ENCODE results near the gene BRD1. TPM values are rescaled to one million over a fixed set of nuclear protein-coding genes. Genes with fewer than 3 reads are reported as not detected.

BRD1 gene
- total RNA-seq, 1 donor from 2014 or later = 32.4 TPM

- Mint-ChIP-seq H3K36me3 (ENCODE audit: low read depth, unreplicated experiment) (no peaks in the 10 kb centered on the region), H3K4me3 (ENCODE audit: unreplicated experiment) (no peak overlapping the region), H3K27ac (ENCODE audit: unreplicated experiment) (no peak overlapping the region), H3K4me1 (ENCODE audit: low read depth, unreplicated experiment) (no peaks in the 10 kb centered on the region), H3K27me3 (ENCODE audit: low read depth, unreplicated experiment) (peaks cover 13% of the 10 kb centered on the region), H3K9me3 (ENCODE audit: unreplicated experiment) (peaks cover 5% of the 10 kb centered on the region)
- H3K4me3 ChIP-seq (ENCODE audit: insufficient read depth, low read depth, low read length) = no peak overlapping the region
- peaks cover 3% of the 10 kb centered on the region for H3K27me3 ChIP-seq (ENCODE audit: insufficient read depth, low read length)
- H3K27ac ChIP-seq (ENCODE audit: low read depth, low read length) = no peak overlapping the region
- no peaks in the 10 kb centered on the region for H3K4me1 ChIP-seq (ENCODE audit: insufficient read depth, low read length)
- no peaks in the 10 kb centered on the region for H3K36me3 ChIP-seq (ENCODE audit: insufficient read depth, low read length)
- TF ChIP-seq CTCF (IDR thresholded peaks at IDR 0.05; ENCODE audit: insufficient read depth, low read depth, low read length) (no peak), EZH2 (IDR thresholded peaks at IDR 0.05; ENCODE audit: insufficient read depth, low read length) (no peak)
- H3K79me2 ChIP-seq (ENCODE audit: insufficient read depth, low read length) = no peaks in the 10 kb centered on the region
- H3K4me2 ChIP-seq (ENCODE audit: low read length) = no peak overlapping the region
- H3K9ac ChIP-seq (ENCODE audit: low read length) = no peak overlapping the region
- H2AFZ ChIP-seq (ENCODE audit: low read depth, low read length) = no peak overlapping the region
- FAIRE-seq (no peak), DNase-seq (ENCODE audit: low read depth) (no peak)
- no peaks in the 10 kb centered on the region for H4K20me1 ChIP-seq (ENCODE audit: insufficient read depth, low read length)
- H3K9me3 ChIP-seq (ENCODE audit: insufficient read depth, low read depth, low read length) = peaks cover 1% of the 10 kb centered on the region
Measured at GRCh38 chr22:49753276-49753890, 74.3 kb downstream of the BRD1 start.

GRCh38 chr22:49752598-49753091 lies 75.0 kb downstream of the BRD1 start:
- Histone ChIP-seq H3K4me3 (ENCODE audit: insufficient read depth, low read depth, low read length) (no peak overlapping the region), H3K9me3 (ENCODE audit: insufficient read depth, low read depth, low read length) (peaks cover 4% of the 10 kb centered on the region), H3K4me1 (ENCODE audit: insufficient read depth, low read length) (no peaks in the 10 kb centered on the region), H2AFZ (ENCODE audit: low read depth, low read length) (no peak overlapping the region), H3K4me2 (ENCODE audit: low read length) (no peak overlapping the region), H3K36me3 (ENCODE audit: insufficient read depth, low read length) (no peaks in the 10 kb centered on the region), H3K27me3 (ENCODE audit: insufficient read depth, low read length) (peaks cover 3% of the 10 kb centered on the region), H3K27ac (ENCODE audit: low read depth, low read length) (no peak overlapping the region), H3K9ac (ENCODE audit: low read length) (no peak overlapping the region), H3K79me2 (ENCODE audit: insufficient read depth, low read length) (no peaks in the 10 kb centered on the region), H4K20me1 (ENCODE audit: insufficient read depth, low read length) (no peaks in the 10 kb centered on the region)
- no peak for DNase-seq (ENCODE audit: low read depth)
- Mint-ChIP-seq H3K36me3 (ENCODE audit: low read depth, unreplicated experiment) (no peaks in the 10 kb centered on the region), H3K9me3 (ENCODE audit: unreplicated experiment) (peaks cover 7% of the 10 kb centered on the region), H3K4me3 (ENCODE audit: unreplicated experiment) (no peak overlapping the region), H3K4me1 (ENCODE audit: low read depth, unreplicated experiment) (no peaks in the 10 kb centered on the region), H3K27me3 (ENCODE audit: low read depth, unreplicated experiment) (peaks cover 13% of the 10 kb centered on the region), H3K27ac (ENCODE audit: unreplicated experiment) (no peak overlapping the region)
- FAIRE-seq = no peak
- TF ChIP-seq EZH2 (IDR thresholded peaks at IDR 0.05; ENCODE audit: insufficient read depth, low read length) (no peak), CTCF (IDR thresholded peaks at IDR 0.05; ENCODE audit: insufficient read depth, low read depth, low read length) (no peak)

- TF ChIP-seq EZH2 (IDR thresholded peaks at IDR 0.05; ENCODE audit: insufficient read depth, low read length) (no peak), CTCF (IDR thresholded peaks at IDR 0.05; ENCODE audit: insufficient read depth, low read depth, low read length) (no peak)
- Histone ChIP-seq H3K4me1 (ENCODE audit: insufficient read depth, low read length) (no peaks in the 10 kb centered on the region), H3K36me3 (ENCODE audit: insufficient read depth, low read length) (no peaks in the 10 kb centered on the region), H3K4me2 (ENCODE audit: low read length) (no peak overlapping the region), H3K9ac (ENCODE audit: low read length) (no peak overlapping the region), H3K4me3 (ENCODE audit: insufficient read depth, low read depth, low read length) (no peak overlapping the region), H3K9me3 (ENCODE audit: insufficient read depth, low read depth, low read length) (peaks cover 4% of the 10 kb centered on the region), H3K27me3 (ENCODE audit: insufficient read depth, low read length) (peaks cover 3% of the 10 kb centered on the region), H3K27ac (ENCODE audit: low read depth, low read length) (no peak overlapping the region), H4K20me1 (ENCODE audit: insufficient read depth, low read length) (no peaks in the 10 kb centered on the region), H2AFZ (ENCODE audit: low read depth, low read length) (no peak overlapping the region), H3K79me2 (ENCODE audit: insufficient read depth, low read length) (no peaks in the 10 kb centered on the region)
- no peak for DNase-seq (ENCODE audit: low read depth)
- H3K27ac Mint-ChIP-seq (ENCODE audit: unreplicated experiment) = no peak overlapping the region
- H3K4me1 Mint-ChIP-seq (ENCODE audit: low read depth, unreplicated experiment) = no peaks in the 10 kb centered on the region
- H3K9me3 Mint-ChIP-seq (ENCODE audit: unreplicated experiment) = peaks cover 7% of the 10 kb centered on the region
- no peak overlapping the region for H3K4me3 Mint-ChIP-seq (ENCODE audit: unreplicated experiment)
- no peak for FAIRE-seq
- peaks cover 13% of the 10 kb centered on the region for H3K27me3 Mint-ChIP-seq (ENCODE audit: low read depth, unreplicated experiment)
- H3K36me3 Mint-ChIP-seq (ENCODE audit: low read depth, unreplicated experiment) = no peaks in the 10 kb centered on the region
Measured at GRCh38 chr22:49751966-49752597, 75.6 kb downstream of the BRD1 start.

All from astrocyte (in vitro differentiated cells and primary cell).